Measurements from ENCODE around the gene RASL12.
A peak's percentile ranks its signal among the peaks of the same experiment; 100 is the strongest.
"Not testable (repeated sequence)": the region's sequence is repeated elsewhere in the genome, so short reads cannot be mapped to it uniquely, and the experiment has no call there.

RASL12 gene

GRCh38 chr15:65059369-65059750, 8.4 kb downstream of the RASL12 start:
- no peak overlapping the region for H3K4me3 ChIP-seq (ENCODE audit: low read length)
- no peak for DNase-seq (ENCODE audit: low read depth, low spot score)

DNA sequence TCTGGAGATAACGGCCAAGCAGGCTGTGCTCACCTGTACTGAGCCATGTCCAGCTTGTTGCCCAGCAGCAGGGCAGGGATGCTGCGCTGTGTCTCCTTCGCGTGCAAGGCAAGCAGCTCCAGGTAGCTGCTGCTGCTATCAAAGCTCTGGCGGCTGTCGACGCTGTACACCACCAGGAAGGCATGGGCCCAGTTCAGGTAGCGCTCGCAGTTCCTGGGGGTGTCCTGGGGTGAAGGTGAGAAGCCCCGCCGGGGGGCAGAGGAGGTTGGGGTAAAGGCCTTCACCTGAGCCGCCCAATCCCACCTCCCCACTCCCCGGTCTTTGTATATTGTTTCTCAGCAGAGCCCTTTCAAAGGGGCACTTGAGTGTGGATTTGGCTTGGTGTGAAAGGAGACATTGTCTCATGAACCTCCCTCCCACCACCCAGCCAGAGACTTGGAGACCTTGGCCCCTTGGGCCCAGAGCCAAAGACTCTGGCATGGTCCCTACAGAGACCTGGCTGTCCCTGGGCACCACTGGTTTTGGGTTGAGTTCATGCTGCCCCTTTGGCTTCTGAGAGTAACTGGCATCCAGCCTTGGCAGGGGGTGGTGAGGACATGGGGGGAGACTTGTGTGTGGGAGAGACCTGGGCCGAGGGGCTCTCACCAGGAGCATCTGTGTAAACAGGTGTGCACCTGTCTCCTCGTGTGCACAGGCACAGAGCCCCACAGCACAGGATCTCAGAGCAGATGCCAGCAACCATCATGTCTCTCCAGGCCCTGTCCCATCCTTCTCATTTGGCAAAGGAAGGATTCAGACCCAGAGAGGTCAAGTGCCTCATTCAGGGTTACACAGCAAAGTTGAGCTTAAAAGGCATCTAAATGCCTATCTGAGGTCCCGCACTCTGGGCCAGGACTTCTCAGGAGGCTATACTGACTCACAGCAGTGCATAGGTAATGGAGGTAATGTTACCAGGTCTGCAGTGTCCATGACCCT, 9.1 kb downstream of the RASL12 start:
- H3K4me3 ChIP-seq (ENCODE audit: low read length), result no peak overlapping the region
- DNase-seq (ENCODE audit: low read depth, low spot score), result no peak

GRCh38 chr15:65057549-65057940, 10.2 kb downstream of the RASL12 start:
- DNase-seq (ENCODE audit: low read depth, low spot score), result no peak
- H3K4me3 ChIP-seq (ENCODE audit: low read length), result no peak overlapping the region

DNA sequence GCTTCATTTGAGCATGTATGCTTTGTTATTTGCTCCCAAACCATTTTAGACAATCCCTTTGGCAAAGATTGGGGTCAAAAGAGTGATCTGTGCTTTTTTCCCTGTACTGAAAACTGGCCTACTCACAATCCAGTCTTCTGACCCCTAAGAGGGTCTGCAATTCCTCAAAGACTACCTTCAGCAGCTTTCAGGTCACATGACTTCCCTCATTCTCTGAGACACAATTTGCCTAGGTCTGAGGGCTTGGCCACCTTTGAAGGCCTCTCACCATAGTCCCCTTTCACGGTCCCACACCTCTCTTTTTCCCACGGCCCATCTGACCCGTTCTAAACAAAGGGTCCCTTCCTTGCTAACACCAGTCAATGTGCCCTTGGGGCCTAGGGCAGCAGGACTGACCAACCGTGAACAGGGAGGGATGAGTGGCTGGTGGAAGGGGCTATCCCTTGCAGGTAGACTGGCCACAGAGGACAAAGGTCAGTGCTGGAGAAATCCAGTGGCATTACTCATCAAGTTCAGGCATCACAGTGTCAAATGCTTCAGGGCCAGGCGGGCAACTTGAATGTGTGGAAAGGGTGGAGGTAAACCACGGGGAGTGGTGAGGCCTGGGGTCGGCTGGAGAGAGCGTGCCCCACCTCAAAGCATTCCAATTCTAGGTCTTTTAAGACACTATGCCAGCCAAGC, 10.8 kb downstream of the RASL12 start:
- H3K4me3 ChIP-seq (ENCODE audit: low read length), result no peak overlapping the region
- no peak for DNase-seq (ENCODE audit: low read depth, low spot score)

GRCh38 chr15:65056106-65056505, 11.7 kb downstream of the RASL12 start:
- DNase-seq (ENCODE audit: low read depth, low spot score), result no peak
- H3K4me3 ChIP-seq (ENCODE audit: low read length), result peak overlapping the region; percentile 20

DNA sequence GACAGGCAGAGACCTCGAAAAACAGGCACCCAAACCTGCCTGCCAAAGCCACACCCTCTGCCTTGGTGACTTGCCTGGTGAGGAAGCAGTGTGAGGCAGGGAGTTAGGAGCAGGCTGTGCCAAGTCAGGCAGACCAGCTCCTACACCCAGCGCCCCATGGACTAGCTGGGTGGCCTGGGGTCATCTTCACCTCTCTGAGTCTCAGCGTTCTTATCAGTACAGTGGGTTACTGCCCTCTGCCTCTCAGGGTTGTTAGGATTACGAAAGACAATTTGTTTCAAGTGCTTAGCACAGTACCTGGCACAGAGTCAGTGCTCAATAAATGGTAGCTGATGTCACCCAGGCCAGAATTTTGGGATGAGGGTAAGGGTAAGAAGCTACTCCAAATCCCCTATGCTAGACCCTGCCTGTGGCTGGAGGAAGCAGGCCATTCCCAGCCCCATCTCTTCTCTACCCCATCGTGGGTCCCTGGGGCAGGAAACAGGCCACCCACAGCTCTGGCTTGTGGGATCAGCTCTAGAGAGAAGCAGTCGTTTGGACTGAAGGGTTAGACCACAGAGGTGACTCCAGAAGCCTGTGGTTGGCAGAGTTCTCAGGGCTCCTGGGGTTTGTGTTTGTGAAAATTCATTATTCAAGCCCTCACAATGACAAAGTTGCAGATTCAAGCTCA, 12.5 kb downstream of the RASL12 start:
- H3K4me3 ChIP-seq (ENCODE audit: low read length), result peak overlapping the region; percentile 20
- peak; percentile 82 for DNase-seq (ENCODE audit: low read depth, low spot score)

DNA sequence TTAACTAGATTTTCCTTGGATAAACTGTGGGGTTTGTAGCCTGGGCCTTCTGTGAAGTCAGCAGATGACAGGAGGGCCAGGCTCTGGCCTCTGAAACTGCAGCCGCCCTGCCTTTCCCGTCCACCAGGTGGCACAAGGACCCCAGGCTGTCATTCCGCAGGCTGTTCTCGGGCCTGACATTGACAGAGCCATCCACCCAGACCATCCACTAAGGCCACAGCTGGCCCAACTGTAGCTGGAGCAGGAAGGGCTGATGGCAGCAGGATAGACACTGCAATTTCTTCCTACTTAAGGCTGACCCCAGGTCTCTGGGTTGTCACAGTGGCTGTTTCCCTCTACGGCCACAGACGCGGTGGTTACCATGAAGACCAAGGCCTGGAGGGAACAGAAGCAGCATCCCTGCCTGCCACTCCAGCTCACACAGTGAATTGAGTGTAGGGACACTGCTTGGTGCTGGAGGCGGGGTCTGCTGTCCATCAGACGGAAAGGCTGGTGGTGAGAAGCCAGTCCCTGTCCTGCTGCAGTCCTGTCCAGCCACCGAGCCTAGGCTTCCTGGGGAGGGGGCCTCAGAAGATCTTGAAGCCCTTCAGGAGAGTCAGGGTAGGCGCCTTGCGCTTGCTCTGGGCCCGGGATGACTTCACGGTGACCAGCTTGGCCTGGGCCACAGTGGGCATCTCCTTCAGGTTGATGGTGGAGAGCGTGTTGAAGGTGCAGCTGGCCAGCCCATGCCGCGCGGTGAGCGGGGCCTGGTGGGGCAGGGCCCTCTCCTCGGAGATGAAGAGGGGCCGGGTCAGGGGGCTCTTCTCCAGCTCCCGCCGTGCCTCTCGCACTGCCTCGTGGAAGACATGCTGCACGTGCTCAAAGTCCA, 13.2 kb downstream of the RASL12 start:
- peak; percentile 50 for DNase-seq (ENCODE audit: low read depth, low spot score)
- no peak overlapping the region for H3K4me3 ChIP-seq (ENCODE audit: low read length)

GRCh38 chr15:65052956-65053355, 14.8 kb downstream of the RASL12 start:
- H3K4me3 ChIP-seq (ENCODE audit: low read length), result no peak overlapping the region
- DNase-seq (ENCODE audit: low read depth, low spot score), result no peak

GRCh38 chr15:65051266-65051665, 16.5 kb downstream of the RASL12 start:
- DNase-seq (ENCODE audit: low read depth, low spot score), result no peak
- no peak overlapping the region for H3K4me3 ChIP-seq (ENCODE audit: low read length)

GRCh38 chr15:65050270-65050669, 17.5 kb downstream of the RASL12 start:
- no peak overlapping the region for H3K4me3 ChIP-seq (ENCODE audit: low read length)

GRCh38 chr15:65049418-65049840, 18.4 kb downstream of the RASL12 start:
- H3K4me3 ChIP-seq (ENCODE audit: low read length), result peak overlapping the region; percentile 45

More at GRCh38 chr15:65050270-65050669, 17.5 kb downstream of the RASL12 start:
- no peak for DNase-seq (ENCODE audit: low read depth, low spot score)

DNA sequence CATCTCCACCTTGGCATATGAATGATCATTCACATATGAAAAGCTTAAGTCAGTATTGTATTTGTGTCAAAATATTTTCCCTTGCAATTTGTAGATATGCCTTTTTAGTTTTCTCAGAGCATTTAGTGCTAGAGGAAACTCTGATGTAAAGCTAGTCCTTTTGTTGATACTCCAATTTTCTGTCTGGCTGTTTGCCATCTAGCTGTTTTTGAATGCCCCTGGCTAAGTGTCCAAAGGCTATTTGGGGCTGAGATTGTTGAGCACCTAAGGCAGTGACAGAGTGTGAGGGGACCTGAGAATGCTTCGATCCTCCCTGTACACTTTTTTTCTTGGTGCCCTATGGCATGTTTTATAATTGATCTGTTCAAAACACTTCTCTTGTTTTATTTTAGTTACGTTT, 19.6 kb downstream of the RASL12 start:
- H3K4me3 ChIP-seq (ENCODE audit: low read length), result no peak overlapping the region
- DNase-seq (ENCODE audit: low read depth, low spot score), result no peak

More at GRCh38 chr15:65049418-65049840, 18.4 kb downstream of the RASL12 start:
- peak; percentile 93 for DNase-seq (ENCODE audit: low read depth, low spot score)

GRCh38 chr15:65044724-65045481, 22.9 kb downstream of the RASL12 start, which contains the start of gene SLC51B:
Gene SLC51B, plus strand, starts transcription at chr15:65045387. Its CDS starts 4,618 bp downstream, at chr15:65050005.
- DNase-seq (ENCODE audit: low read depth, low spot score), result no peak
- H3K4me3 ChIP-seq (ENCODE audit: low read length), result no peak within 1 kb of the TSS

- DNase-seq (ENCODE audit: low read depth, low spot score); H3K4me3 ChIP-seq (ENCODE audit: low read length): not testable (repeated sequence)
Observed at GRCh38 chr15:65044218-65044617, 23.6 kb downstream of the RASL12 start.

- no peak for DNase-seq (ENCODE audit: low read depth, low spot score)
- H3K4me3 ChIP-seq (ENCODE audit: low read length), result no peak overlapping the region
Observed at GRCh38 chr15:65042776-65043327, 24.9 kb downstream of the RASL12 start.

GRCh38 chr15:65041787-65042186, 26.0 kb downstream of the RASL12 start:
- DNase-seq (ENCODE audit: low read depth, low spot score), result no peak
- no peak overlapping the region for H3K4me3 ChIP-seq (ENCODE audit: low read length)

- no peak for DNase-seq (ENCODE audit: low read depth, low spot score)
- H3K4me3 ChIP-seq (ENCODE audit: low read length), result no peak overlapping the region
Observed at GRCh38 chr15:65040461-65040860, 27.3 kb downstream of the RASL12 start.

DNA sequence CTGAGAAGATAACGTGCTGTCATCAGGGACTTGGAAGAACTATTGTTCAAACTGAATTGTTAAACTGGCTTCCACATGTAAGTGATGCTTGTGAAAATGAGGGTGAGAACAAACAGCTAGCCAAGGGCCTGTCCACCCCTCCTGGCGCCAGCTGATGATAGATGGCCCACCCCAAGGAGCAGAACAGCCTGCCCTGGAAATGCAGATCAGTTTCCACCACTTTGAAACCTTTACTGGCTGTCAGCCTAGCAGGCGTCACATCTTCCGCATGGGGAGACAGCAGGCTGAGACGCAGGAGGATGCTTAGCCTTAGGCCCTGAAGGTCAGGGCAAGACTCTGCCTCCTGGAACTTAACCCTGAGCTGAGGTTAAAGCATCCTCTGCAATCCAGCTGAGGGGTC, 29.0 kb downstream of the RASL12 start:
- no peak overlapping the region for H3K4me3 ChIP-seq (ENCODE audit: low read length)
- no peak for DNase-seq (ENCODE audit: low read depth, low spot score)
